ENCODE results near the gene ZIC2. TPM values are rescaled to one million over a fixed set of nuclear protein-coding genes. Genes with fewer than 3 reads are reported as not detected.

The ZIC2 gene
- total RNA-seq, 1 donor from 2014 or later, result 177 TPM

- Mint-ChIP-seq H3K4me1 (ENCODE audit: unreplicated experiment) (peaks cover 23% of the 10 kb centered on the region), H3K9me3 (ENCODE audit: unreplicated experiment) (no peaks in the 10 kb centered on the region), H3K27me3 (ENCODE audit: unreplicated experiment) (no peaks in the 10 kb centered on the region), H3K27ac (ENCODE audit: unreplicated experiment) (peak overlapping the region; percentile 94), H3K4me3 (ENCODE audit: unreplicated experiment) (peak overlapping the region; percentile 79), H3K36me3 (ENCODE audit: unreplicated experiment) (peaks cover 14% of the 10 kb centered on the region)
- DNase-seq (ENCODE audit: extremely low spot score, unreplicated experiment), result peak; percentile 85
- TF ChIP-seq CTCF (IDR thresholded peaks at IDR 0.05), result no peak
Observed at GRCh38 chr13:99978799-99979452, 2.7 kb upstream of the ZIC2 start.

DNA sequence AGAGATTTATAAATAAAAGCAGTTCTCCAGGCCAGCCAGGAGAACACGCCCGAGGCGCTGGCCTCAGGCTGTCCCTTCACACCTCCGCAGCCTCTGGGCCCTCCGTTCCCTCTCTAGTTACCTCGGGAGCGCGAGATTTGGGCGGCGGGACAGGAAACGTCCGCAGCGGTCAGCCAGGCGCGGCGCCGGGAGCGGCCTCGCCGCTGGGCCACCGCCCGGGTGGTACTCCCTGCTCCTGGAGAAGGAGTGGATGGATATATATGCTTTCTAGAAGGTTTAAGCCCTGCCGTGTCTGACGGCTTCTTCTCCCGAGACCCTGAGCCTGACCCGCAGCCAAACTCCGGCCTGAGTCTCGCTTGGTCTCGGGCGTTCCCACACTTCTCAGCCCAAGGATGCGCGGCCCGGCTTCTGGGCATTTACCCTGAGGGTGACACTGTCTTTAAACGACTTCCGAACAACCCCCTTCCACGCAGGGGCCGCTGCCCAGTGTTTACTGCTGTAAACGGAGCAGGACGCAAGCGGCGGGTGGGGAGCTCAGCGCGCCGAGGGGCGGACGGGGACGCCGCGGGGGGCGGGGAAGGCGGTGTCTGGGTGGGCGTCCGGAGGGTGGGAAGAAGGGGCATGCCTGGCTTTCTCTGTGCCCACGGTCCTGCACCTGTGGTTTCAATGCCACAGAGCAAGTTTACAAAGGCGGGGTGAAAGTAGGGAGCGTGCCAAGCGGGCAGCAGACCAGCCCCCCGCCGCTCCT lies 2.0 kb upstream of the ZIC2 start:
- H3K36me3 Mint-ChIP-seq (ENCODE audit: unreplicated experiment), result peaks cover 21% of the 10 kb centered on the region
- TF ChIP-seq CTCF (IDR thresholded peaks at IDR 0.05), result no peak
- no peaks in the 10 kb centered on the region for H3K27me3 Mint-ChIP-seq (ENCODE audit: unreplicated experiment)
- no peaks in the 10 kb centered on the region for H3K9me3 Mint-ChIP-seq (ENCODE audit: unreplicated experiment)
- peak overlapping the region; percentile 79 for H3K4me3 Mint-ChIP-seq (ENCODE audit: unreplicated experiment)
- H3K27ac Mint-ChIP-seq (ENCODE audit: unreplicated experiment), result peak overlapping the region; percentile 94
- H3K4me1 Mint-ChIP-seq (ENCODE audit: unreplicated experiment), result peaks cover 23% of the 10 kb centered on the region
- peak; percentile 87 for DNase-seq (ENCODE audit: extremely low spot score, unreplicated experiment)

- Mint-ChIP-seq H3K4me1 (ENCODE audit: unreplicated experiment) (peaks cover 23% of the 10 kb centered on the region), H3K27me3 (ENCODE audit: unreplicated experiment) (no peaks in the 10 kb centered on the region), H3K36me3 (ENCODE audit: unreplicated experiment) (peaks cover 23% of the 10 kb centered on the region), H3K4me3 (ENCODE audit: unreplicated experiment) (peak overlapping the region; percentile 79), H3K9me3 (ENCODE audit: unreplicated experiment) (no peaks in the 10 kb centered on the region), H3K27ac (ENCODE audit: unreplicated experiment) (peak overlapping the region; percentile 94)
- DNase-seq (ENCODE audit: extremely low spot score, unreplicated experiment), result peak; percentile 97
- TF ChIP-seq CTCF (IDR thresholded peaks at IDR 0.05), result no peak
Observed at GRCh38 chr13:99980201-99980823, 1.3 kb upstream of the ZIC2 start.

- no peak for TF ChIP-seq CTCF (IDR thresholded peaks at IDR 0.05)
- H3K9me3 Mint-ChIP-seq (ENCODE audit: unreplicated experiment), result no peaks in the 10 kb centered on the region
- peak overlapping the region; percentile 84 for H3K27ac Mint-ChIP-seq (ENCODE audit: unreplicated experiment)
- no peaks in the 10 kb centered on the region for H3K27me3 Mint-ChIP-seq (ENCODE audit: unreplicated experiment)
- H3K4me3 Mint-ChIP-seq (ENCODE audit: unreplicated experiment), result peak overlapping the region; percentile 77
- peaks cover 29% of the 10 kb centered on the region for H3K36me3 Mint-ChIP-seq (ENCODE audit: unreplicated experiment)
- H3K4me1 Mint-ChIP-seq (ENCODE audit: unreplicated experiment), result peaks cover 23% of the 10 kb centered on the region
- DNase-seq (ENCODE audit: extremely low spot score, unreplicated experiment), result peak; percentile 96
Observed at GRCh38 chr13:99980824-99981734, 505 bp upstream of the ZIC2 start.
